Measurements from ENCODE around the gene MMAB.

The MMAB gene

DNA sequence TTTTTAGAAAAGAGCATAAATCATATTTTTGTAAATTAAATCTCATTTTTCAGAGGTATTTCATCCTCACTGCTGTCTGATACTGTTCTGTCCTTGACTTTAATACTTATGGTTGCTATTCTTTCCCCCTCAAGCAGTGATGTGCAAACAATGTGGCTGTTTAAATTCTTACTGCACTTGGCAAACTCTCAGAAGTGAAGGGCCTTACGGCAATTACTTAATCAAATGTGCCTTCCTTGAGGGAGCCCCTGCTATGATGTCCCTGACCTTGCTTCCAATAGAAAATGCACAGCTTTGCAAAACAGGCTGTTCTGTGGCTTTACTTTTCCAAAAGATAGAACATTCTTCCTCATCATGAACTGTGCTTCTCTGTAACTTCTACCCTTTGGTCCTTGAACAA lies 60.7 kb downstream of the MMAB start:
- TF ChIP-seq FOXP2 (optimal IDR thresholded peaks at IDR 0.05; ENCODE audit: borderline replicate concordance, extremely low read depth, extremely low read length, insufficient read depth) = no peak
- no peak for TF ChIP-seq SIN3A (IDR thresholded peaks at IDR 0.05; ENCODE audit: borderline replicate concordance, insufficient read depth, low read length)
- no peak for TF ChIP-seq POLR2AphosphoS5 (IDR thresholded peaks at IDR 0.05; ENCODE audit: low read depth, low read length)
- TF ChIP-seq TAF1 (IDR thresholded peaks at IDR 0.05; ENCODE audit: borderline replicate concordance, insufficient read depth, low read length) = no peak
- TF ChIP-seq, protein P1, sequence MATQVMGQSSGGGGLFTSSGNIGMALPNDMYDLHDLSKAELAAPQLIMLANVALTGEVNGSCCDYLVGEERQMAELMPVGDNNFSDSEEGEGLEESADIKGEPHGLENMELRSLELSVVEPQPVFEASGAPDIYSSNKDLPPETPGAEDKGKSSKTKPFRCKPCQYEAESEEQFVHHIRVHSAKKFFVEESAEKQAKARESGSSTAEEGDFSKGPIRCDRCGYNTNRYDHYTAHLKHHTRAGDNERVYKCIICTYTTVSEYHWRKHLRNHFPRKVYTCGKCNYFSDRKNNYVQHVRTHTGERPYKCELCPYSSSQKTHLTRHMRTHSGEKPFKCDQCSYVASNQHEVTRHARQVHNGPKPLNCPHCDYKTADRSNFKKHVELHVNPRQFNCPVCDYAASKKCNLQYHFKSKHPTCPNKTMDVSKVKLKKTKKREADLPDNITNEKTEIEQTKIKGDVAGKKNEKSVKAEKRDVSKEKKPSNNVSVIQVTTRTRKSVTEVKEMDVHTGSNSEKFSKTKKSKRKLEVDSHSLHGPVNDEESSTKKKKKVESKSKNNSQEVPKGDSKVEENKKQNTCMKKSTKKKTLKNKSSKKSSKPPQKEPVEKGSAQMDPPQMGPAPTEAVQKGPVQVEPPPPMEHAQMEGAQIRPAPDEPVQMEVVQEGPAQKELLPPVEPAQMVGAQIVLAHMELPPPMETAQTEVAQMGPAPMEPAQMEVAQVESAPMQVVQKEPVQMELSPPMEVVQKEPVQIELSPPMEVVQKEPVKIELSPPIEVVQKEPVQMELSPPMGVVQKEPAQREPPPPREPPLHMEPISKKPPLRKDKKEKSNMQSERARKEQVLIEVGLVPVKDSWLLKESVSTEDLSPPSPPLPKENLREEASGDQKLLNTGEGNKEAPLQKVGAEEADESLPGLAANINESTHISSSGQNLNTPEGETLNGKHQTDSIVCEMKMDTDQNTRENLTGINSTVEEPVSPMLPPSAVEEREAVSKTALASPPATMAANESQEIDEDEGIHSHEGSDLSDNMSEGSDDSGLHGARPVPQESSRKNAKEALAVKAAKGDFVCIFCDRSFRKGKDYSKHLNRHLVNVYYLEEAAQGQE (IDR thresholded peaks at IDR 0.05; ENCODE audit: insufficient read depth in 1 of 2, low read depth in 2 of 2, low read length in 2 of 2) = no peak

DNA sequence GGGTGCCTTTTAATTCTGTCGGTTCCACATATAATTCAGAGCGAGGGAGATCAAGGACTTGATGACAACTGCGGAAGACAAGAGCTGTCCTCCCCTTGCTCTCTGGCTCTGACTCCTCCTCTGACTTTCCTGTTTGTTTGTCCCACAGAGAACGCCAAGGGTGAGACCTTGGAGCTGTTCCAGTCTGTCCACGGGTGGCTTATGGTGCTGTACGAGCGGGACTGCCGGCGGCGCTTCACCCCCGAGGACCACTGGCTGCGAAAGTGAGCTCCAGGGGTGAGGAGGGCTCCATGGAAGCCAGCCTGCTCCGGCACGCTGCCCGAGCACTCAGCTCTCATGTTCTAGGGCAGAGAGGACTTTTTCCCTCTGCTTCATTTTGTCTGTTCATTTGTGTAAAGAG lies 63.1 kb downstream of the MMAB start:
- TF ChIP-seq TAF1 (IDR thresholded peaks at IDR 0.05; ENCODE audit: borderline replicate concordance, insufficient read depth, low read length) = no peak

DNA sequence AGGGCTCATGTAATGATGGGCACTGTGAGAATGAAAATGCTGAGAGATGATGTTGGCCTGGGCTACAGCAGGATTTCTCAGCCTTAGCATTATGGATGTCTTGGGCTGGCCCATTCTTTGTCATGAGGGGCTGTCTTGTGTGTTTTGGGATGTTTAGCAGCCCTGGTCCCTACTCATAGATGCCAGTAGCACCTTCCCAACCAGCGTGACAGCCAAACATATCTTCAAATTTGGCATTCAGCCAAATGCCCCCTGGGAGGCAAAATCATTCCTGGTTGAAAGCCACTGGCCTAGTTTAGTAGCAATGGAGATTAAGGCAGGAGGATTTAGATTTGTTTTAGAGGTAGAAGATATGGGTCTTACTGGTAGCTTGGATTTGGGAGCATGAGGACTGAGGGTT lies 69.2 kb downstream of the MMAB start:
- no peak for TF ChIP-seq SIN3A (IDR thresholded peaks at IDR 0.05; ENCODE audit: borderline replicate concordance, insufficient read depth, low read length)
- no peak for TF ChIP-seq POLR2AphosphoS5 (IDR thresholded peaks at IDR 0.05; ENCODE audit: low read depth, low read length)
- TF ChIP-seq, protein P1 (IDR thresholded peaks at IDR 0.05; ENCODE audit: insufficient read depth in 1 of 2, low read depth in 2 of 2, low read length in 2 of 2) = no peak
- no peak for TF ChIP-seq FOXP2 (optimal IDR thresholded peaks at IDR 0.05; ENCODE audit: borderline replicate concordance, extremely low read depth, extremely low read length, insufficient read depth)
- TF ChIP-seq TAF1 (IDR thresholded peaks at IDR 0.05; ENCODE audit: borderline replicate concordance, insufficient read depth, low read length) = no peak
